ENCODE results near the gene ANO10.
"Not testable (repeated sequence)": the region's sequence is repeated elsewhere in the genome, so short reads cannot be mapped to it uniquely, and the experiment has no call there.

ANO10 gene

GRCh38 chr3:43462566-43462965, 159.2 kb downstream of the ANO10 start:
- DNase-seq = not testable (repeated sequence)

- no peak for DNase-seq
Measured at GRCh38 chr3:43461345-43461744, 160.5 kb downstream of the ANO10 start.

GRCh38 chr3:43457038-43457437, 164.8 kb downstream of the ANO10 start:
- DNase-seq = not testable (repeated sequence)

- DNase-seq = no peak
Measured at GRCh38 chr3:43455233-43455632, 166.6 kb downstream of the ANO10 start.

- no peak for DNase-seq
Measured at GRCh38 chr3:43453981-43454380, 167.8 kb downstream of the ANO10 start.

GRCh38 chr3:43451670-43452254, 170.0 kb downstream of the ANO10 start:
- DNase-seq = no peak

GRCh38 chr3:43448098-43448497, 173.7 kb downstream of the ANO10 start:
- no peak for DNase-seq

- no peak for DNase-seq
Measured at GRCh38 chr3:43445820-43446219, 176.0 kb downstream of the ANO10 start.

- DNase-seq = no peak
Measured at GRCh38 chr3:43442872-43443395, 178.9 kb downstream of the ANO10 start.

- DNase-seq = no peak
Measured at GRCh38 chr3:43436507-43437140, 185.2 kb downstream of the ANO10 start.

- DNase-seq = no peak
Measured at GRCh38 chr3:43435706-43436105, 186.1 kb downstream of the ANO10 start.

GRCh38 chr3:43434431-43434830, 187.4 kb downstream of the ANO10 start:
- no peak for DNase-seq

- no peak for DNase-seq
Measured at GRCh38 chr3:43432462-43432861, 189.3 kb downstream of the ANO10 start.

- DNase-seq = no peak
Measured at GRCh38 chr3:43426388-43426787, 195.4 kb downstream of the ANO10 start.

- DNase-seq = no peak
Measured at GRCh38 chr3:43425829-43426228, 196.0 kb downstream of the ANO10 start.

- DNase-seq = no peak
Measured at GRCh38 chr3:43423639-43424038, 198.2 kb downstream of the ANO10 start.

- DNase-seq = no peak
Measured at GRCh38 chr3:43423142-43423541, 198.7 kb downstream of the ANO10 start.

- DNase-seq = no peak
Measured at GRCh38 chr3:43418601-43419272, 203.1 kb downstream of the ANO10 start.

- DNase-seq = no peak
Measured at GRCh38 chr3:43417133-43417532, 204.7 kb downstream of the ANO10 start.

GRCh38 chr3:43415088-43415487, 206.7 kb downstream of the ANO10 start:
- DNase-seq = no peak

GRCh38 chr3:43413676-43414368, 208.0 kb downstream of the ANO10 start:
- DNase-seq = no peak

GRCh38 chr3:43411429-43411828, 210.4 kb downstream of the ANO10 start:
- no peak for DNase-seq

- DNase-seq = no peak
Measured at GRCh38 chr3:43410592-43410991, 211.2 kb downstream of the ANO10 start.

- no peak for DNase-seq
Measured at GRCh38 chr3:43409506-43409905, 212.3 kb downstream of the ANO10 start.

Data from stimulated activated naive CD4-positive, alpha-beta T cell treated with Interleukin-2 at 50 U/mL for 16 hours (primary cell).